ENCODE results near the gene CENPX. TPM values are rescaled to one million over a fixed set of nuclear protein-coding genes. Genes with fewer than 3 reads are reported as not detected.

Gene CENPX
- total and polyA plus RNA-seq, 2 of the 13 experiments (the other 11 are each of a cell fraction or from before 2014, with no cell fraction given), result 92.7 to 170 TPM

DNA sequence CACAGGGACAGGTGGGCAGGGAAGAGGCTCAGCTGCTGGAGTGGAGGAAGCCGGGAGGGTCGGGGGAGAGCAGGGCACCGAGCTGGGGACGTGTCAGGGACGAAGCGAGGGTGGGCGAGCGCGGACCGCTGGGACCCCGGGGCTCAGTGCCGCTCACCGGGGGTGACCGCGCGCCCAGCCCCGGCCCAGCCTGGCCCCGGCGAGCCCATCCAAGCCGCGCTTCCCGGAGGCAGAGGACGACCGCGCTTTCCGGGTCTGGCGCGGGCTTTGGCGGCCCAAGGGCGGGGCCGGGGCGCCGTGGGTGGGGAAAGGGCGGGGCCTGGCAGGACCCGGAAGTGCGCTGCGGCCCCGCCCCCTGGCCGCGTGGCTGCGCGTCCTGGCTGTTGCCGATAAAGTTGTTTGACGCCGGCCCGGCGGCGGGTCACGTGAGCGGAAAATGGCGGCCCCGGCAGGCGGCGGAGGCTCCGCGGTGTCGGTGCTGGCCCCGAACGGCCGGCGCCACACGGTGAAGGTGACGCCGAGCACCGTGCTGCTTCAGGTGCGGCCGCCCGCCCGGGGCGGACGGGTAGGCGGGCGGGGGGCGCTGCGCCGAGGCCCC lies 45.4 kb downstream of the CENPX start, which contains the start of gene ASPSCR1 (continued):
- peak; percentile 48; the same call in 1 of the 2 replicates for TF ChIP-seq IRF2 (CRISPR knock-in tag; IDR thresholded peaks at IDR 0.05)
- peak; percentile 50; the same call in 1 of the 2 replicates for TF ChIP-seq SMAD3 (CRISPR knock-in tag; IDR thresholded peaks at IDR 0.05)
- TF ChIP-seq, protein P1, sequence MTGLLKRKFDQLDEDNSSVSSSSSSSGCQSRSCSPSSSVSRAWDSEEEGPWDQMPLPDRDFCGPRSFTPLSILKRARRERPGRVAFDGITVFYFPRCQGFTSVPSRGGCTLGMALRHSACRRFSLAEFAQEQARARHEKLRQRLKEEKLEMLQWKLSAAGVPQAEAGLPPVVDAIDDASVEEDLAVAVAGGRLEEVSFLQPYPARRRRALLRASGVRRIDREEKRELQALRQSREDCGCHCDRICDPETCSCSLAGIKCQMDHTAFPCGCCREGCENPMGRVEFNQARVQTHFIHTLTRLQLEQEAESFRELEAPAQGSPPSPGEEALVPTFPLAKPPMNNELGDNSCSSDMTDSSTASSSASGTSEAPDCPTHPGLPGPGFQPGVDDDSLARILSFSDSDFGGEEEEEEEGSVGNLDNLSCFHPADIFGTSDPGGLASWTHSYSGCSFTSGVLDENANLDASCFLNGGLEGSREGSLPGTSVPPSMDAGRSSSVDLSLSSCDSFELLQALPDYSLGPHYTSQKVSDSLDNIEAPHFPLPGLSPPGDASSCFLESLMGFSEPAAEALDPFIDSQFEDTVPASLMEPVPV (CRISPR knock-in tag; IDR thresholded peaks at IDR 0.05), result peak; percentile 50; the same call in 1 of the 2 replicates
- TF ChIP-seq KLF9 (CRISPR knock-in tag; IDR thresholded peaks at IDR 0.05; ENCODE audit: low read depth), result no peak
- 0 out of 2 replicates have a peak, but pooled peaks have one; percentile 54 for TF ChIP-seq SP1 (IDR thresholded peaks at IDR 0.05)
- peak; percentile 99 for TF ChIP-seq SP1 (CRISPR knock-in tag; IDR thresholded peaks at IDR 0.05)
- peak; percentile 100 for TF ChIP-seq BHLHE40 (IDR thresholded peaks at IDR 0.05; ENCODE audit: low read length)
- TF ChIP-seq JUNB (CRISPR knock-in tag; IDR thresholded peaks at IDR 0.05; ENCODE audit: borderline replicate concordance), result no peak
- TF ChIP-seq ZNF850 (CRISPR knock-in tag; conservative IDR thresholded peaks at IDR 0.05), result no peak
- TF ChIP-seq YY1 (IDR thresholded peaks at IDR 0.05; ENCODE audit: insufficient read depth, insufficient replicate concordance, low read depth, low read length), result peak; percentile 98
- peak; percentile 90 for TF ChIP-seq ZMAT3 (CRISPR knock-in tag; conservative IDR thresholded peaks at IDR 0.05)
- TF ChIP-seq, protein P2, sequence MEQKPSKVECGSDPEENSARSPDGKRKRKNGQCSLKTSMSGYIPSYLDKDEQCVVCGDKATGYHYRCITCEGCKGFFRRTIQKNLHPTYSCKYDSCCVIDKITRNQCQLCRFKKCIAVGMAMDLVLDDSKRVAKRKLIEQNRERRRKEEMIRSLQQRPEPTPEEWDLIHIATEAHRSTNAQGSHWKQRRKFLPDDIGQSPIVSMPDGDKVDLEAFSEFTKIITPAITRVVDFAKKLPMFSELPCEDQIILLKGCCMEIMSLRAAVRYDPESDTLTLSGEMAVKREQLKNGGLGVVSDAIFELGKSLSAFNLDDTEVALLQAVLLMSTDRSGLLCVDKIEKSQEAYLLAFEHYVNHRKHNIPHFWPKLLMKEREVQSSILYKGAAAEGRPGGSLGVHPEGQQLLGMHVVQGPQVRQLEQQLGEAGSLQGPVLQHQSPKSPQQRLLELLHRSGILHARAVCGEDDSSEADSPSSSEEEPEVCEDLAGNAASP (CRISPR knock-in tag; IDR thresholded peaks at IDR 0.05; ENCODE audit: borderline replicate concordance), result no peak
- TF ChIP-seq, protein P3, sequence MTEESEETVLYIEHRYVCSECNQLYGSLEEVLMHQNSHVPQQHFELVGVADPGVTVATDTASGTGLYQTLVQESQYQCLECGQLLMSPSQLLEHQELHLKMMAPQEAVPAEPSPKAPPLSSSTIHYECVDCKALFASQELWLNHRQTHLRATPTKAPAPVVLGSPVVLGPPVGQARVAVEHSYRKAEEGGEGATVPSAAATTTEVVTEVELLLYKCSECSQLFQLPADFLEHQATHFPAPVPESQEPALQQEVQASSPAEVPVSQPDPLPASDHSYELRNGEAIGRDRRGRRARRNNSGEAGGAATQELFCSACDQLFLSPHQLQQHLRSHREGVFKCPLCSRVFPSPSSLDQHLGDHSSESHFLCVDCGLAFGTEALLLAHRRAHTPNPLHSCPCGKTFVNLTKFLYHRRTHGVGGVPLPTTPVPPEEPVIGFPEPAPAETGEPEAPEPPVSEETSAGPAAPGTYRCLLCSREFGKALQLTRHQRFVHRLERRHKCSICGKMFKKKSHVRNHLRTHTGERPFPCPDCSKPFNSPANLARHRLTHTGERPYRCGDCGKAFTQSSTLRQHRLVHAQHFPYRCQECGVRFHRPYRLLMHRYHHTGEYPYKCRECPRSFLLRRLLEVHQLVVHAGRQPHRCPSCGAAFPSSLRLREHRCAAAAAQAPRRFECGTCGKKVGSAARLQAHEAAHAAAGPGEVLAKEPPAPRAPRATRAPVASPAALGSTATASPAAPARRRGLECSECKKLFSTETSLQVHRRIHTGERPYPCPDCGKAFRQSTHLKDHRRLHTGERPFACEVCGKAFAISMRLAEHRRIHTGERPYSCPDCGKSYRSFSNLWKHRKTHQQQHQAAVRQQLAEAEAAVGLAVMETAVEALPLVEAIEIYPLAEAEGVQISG (CRISPR knock-in tag; IDR thresholded peaks at IDR 0.05), result peak; percentile 90
- no peak for TF ChIP-seq ZNF713 (CRISPR knock-in tag; IDR thresholded peaks at IDR 0.05)
- no peak for TF ChIP-seq ZNF3 (CRISPR knock-in tag; IDR thresholded peaks at IDR 0.05)
- peak; percentile 74; the same call in 1 of the 2 replicates for TF ChIP-seq KDM5A (IDR thresholded peaks at IDR 0.05; ENCODE audit: borderline replicate concordance, low read length)
- peak; percentile 94; the same call in 1 of the 2 replicates for TF ChIP-seq ZNF790 (CRISPR knock-in tag; IDR thresholded peaks at IDR 0.05; ENCODE audit: borderline replicate concordance)
- TF ChIP-seq, protein P4, sequence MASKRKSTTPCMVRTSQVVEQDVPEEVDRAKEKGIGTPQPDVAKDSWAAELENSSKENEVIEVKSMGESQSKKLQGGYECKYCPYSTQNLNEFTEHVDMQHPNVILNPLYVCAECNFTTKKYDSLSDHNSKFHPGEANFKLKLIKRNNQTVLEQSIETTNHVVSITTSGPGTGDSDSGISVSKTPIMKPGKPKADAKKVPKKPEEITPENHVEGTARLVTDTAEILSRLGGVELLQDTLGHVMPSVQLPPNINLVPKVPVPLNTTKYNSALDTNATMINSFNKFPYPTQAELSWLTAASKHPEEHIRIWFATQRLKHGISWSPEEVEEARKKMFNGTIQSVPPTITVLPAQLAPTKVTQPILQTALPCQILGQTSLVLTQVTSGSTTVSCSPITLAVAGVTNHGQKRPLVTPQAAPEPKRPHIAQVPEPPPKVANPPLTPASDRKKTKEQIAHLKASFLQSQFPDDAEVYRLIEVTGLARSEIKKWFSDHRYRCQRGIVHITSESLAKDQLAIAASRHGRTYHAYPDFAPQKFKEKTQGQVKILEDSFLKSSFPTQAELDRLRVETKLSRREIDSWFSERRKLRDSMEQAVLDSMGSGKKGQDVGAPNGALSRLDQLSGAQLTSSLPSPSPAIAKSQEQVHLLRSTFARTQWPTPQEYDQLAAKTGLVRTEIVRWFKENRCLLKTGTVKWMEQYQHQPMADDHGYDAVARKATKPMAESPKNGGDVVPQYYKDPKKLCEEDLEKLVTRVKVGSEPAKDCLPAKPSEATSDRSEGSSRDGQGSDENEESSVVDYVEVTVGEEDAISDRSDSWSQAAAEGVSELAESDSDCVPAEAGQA (IDR thresholded peaks at IDR 0.05; ENCODE audit: low read depth), result peak; percentile 91
- TF ChIP-seq, protein P4 (CRISPR knock-in tag; IDR thresholded peaks at IDR 0.05; ENCODE audit: borderline replicate concordance), result peak; percentile 40; the same call in 1 of the 2 replicates

Data from HepG2 (cell line).